ENCODE measurements around the gene CMTM4. TPM values are rescaled to one million over a fixed set of nuclear protein-coding genes. Genes with fewer than 3 reads are reported as not detected.
"Not testable (repeated sequence)": the region's sequence is repeated elsewhere in the genome, so short reads cannot be mapped to it uniquely, and the experiment has no call there.

The CMTM4 gene
- total RNA-seq, 1 experiment from 2014 or later: 0.71 TPM

GRCh38 chr16:66677179-66677578, 19.4 kb downstream of the CMTM4 start:
- no peak overlapping the region for H3K4me2 ChIP-seq (ENCODE audit: low read depth, low read length, poor library complexity, severe bottlenecking)
- no peak overlapping the region for H3K4me3 ChIP-seq (ENCODE audit: low read length)
- H3K79me2 ChIP-seq (ENCODE audit: low read length): no peaks in the 10 kb centered on the region
- no peaks in the 10 kb centered on the region for H3K27me3 ChIP-seq (ENCODE audit: low read length)
- no peaks in the 10 kb centered on the region for H3K9me2 ChIP-seq (replicated peaks; ENCODE audit: insufficient read depth, low read length)
- no peak overlapping the region for H3K27ac ChIP-seq (ENCODE audit: low read length)
- no peak overlapping the region for H2AFZ ChIP-seq (ENCODE audit: low read length)
- H4K20me1 ChIP-seq (ENCODE audit: insufficient read depth, low read depth, low read length): no peaks in the 10 kb centered on the region
- H3K36me3 ChIP-seq (ENCODE audit: insufficient read depth, low read length): no peaks in the 10 kb centered on the region
- no peak for DNase-seq
- no peak overlapping the region for H3K9ac ChIP-seq (ENCODE audit: low read length)
- peaks cover 10% of the 10 kb centered on the region for H3K4me1 ChIP-seq (ENCODE audit: low read length)
- no peaks in the 10 kb centered on the region for H3K9me3 ChIP-seq (ENCODE audit: low read length)

DNA sequence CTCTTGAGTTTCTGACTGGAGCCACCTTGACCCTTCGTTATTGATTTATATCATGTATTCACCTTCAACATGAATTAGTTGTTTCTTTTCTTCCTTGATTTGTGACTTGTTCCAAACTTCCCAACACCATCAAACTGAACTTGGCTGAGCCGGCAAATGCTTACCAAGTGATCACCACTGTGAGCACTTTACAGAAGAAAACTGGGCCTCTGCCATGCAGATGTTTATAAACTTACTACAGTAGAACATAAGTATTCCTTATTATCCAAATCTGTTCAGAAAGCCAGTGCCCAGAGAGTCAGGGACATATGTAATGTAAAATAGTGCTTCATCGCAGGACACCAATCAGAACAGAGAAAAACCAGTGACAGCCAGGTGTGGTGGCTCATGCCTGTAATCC, 19.9 kb downstream of the CMTM4 start:
- H3K9ac ChIP-seq (ENCODE audit: low read length): no peak overlapping the region
- H3K9me3 ChIP-seq (ENCODE audit: low read length): no peaks in the 10 kb centered on the region
- peaks cover 10% of the 10 kb centered on the region for H3K4me1 ChIP-seq (ENCODE audit: low read length)
- H3K79me2 ChIP-seq (ENCODE audit: low read length): no peaks in the 10 kb centered on the region
- H3K36me3 ChIP-seq (ENCODE audit: insufficient read depth, low read length): no peaks in the 10 kb centered on the region
- H3K4me2 ChIP-seq (ENCODE audit: low read depth, low read length, poor library complexity, severe bottlenecking): no peak overlapping the region
- H3K4me3 ChIP-seq (ENCODE audit: low read length): no peak overlapping the region
- no peak for DNase-seq
- H2AFZ ChIP-seq (ENCODE audit: low read length): no peak overlapping the region
- no peaks in the 10 kb centered on the region for H4K20me1 ChIP-seq (ENCODE audit: insufficient read depth, low read depth, low read length)
- no peaks in the 10 kb centered on the region for H3K9me2 ChIP-seq (replicated peaks; ENCODE audit: insufficient read depth, low read length)
- H3K27ac ChIP-seq (ENCODE audit: low read length): no peak overlapping the region
- H3K27me3 ChIP-seq (ENCODE audit: low read length): no peaks in the 10 kb centered on the region

DNA sequence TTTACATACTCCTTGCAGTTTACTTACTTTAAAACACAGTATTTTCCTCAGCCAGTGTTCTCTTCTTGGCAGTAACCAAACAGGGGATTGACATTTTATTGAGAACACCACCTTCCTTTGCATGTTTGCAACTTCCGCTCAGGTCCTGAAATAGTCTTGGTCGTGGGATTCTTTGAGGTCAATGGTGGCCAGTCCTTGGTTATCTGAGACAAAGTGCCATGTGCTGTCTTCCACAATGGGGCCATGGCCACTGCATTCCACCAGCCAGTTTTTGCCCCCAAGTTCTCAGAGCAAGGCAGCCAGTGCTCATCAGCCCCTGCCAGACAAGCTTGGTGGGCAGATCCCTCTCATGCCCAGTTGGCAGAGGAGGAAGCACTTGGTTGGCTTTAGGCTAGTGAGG, 22.9 kb downstream of the CMTM4 start:
- H4K20me1 ChIP-seq (ENCODE audit: insufficient read depth, low read depth, low read length): no peaks in the 10 kb centered on the region
- H3K9me3 ChIP-seq (ENCODE audit: low read length): no peaks in the 10 kb centered on the region
- no peak overlapping the region for H3K27ac ChIP-seq (ENCODE audit: low read length)
- H3K36me3 ChIP-seq (ENCODE audit: insufficient read depth, low read length): no peaks in the 10 kb centered on the region
- H3K79me2 ChIP-seq (ENCODE audit: low read length): no peaks in the 10 kb centered on the region
- no peak overlapping the region for H3K4me3 ChIP-seq (ENCODE audit: low read length)
- no peaks in the 10 kb centered on the region for H3K27me3 ChIP-seq (ENCODE audit: low read length)
- H3K9me2 ChIP-seq (replicated peaks; ENCODE audit: insufficient read depth, low read length): no peaks in the 10 kb centered on the region
- no peak for DNase-seq
- no peak overlapping the region for H2AFZ ChIP-seq (ENCODE audit: low read length)
- H3K4me1 ChIP-seq (ENCODE audit: low read length): peaks cover 9% of the 10 kb centered on the region
- no peak overlapping the region for H3K9ac ChIP-seq (ENCODE audit: low read length)
- no peak overlapping the region for H3K4me2 ChIP-seq (ENCODE audit: low read depth, low read length, poor library complexity, severe bottlenecking)

DNA sequence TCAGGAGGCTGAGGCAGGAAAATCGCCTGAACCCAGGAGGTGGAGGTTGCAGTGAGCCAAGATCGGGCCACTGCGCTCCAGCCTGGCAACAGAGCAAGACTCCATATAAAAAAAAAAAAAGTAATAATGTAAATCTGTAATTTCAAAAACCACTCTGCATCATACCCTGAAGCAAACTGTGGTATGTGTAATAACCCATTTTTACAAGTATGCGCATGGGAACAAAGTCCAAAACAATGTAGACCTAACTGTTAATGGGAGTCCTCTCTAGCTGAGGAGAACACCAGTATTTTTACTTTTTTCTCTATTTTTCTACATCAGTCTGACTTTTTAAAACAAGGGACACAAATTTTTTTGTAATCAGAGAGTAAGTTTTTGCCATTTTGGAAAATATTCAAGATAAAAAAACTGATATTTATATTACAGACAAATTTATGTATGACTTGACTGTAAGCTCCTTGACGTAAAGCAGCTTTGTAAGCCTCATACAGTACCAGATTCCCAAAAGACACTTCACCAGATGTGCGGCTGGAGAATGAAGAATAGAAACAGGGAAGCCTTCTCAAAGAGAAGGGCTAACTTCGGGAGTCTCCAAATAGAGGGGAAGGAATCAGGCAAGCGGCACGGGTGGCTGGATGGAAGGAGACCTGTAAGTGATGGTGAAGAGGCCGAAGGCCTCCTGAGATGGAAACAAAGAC, 25.7 kb downstream of the CMTM4 start:
- H3K9me3 ChIP-seq (ENCODE audit: low read length): no peaks in the 10 kb centered on the region
- H3K9me2 ChIP-seq (replicated peaks; ENCODE audit: insufficient read depth, low read length): no peaks in the 10 kb centered on the region
- H3K9ac ChIP-seq (ENCODE audit: low read length): no peak overlapping the region
- no peaks in the 10 kb centered on the region for H3K4me1 ChIP-seq (ENCODE audit: low read length)
- H3K27me3 ChIP-seq (ENCODE audit: low read length): no peaks in the 10 kb centered on the region
- no peak overlapping the region for H2AFZ ChIP-seq (ENCODE audit: low read length)
- H3K36me3 ChIP-seq (ENCODE audit: insufficient read depth, low read length): no peaks in the 10 kb centered on the region
- H3K4me2 ChIP-seq (ENCODE audit: low read depth, low read length, poor library complexity, severe bottlenecking): no peak overlapping the region
- no peaks in the 10 kb centered on the region for H3K79me2 ChIP-seq (ENCODE audit: low read length)
- H4K20me1 ChIP-seq (ENCODE audit: insufficient read depth, low read depth, low read length): no peaks in the 10 kb centered on the region
- no peak for DNase-seq
- no peak overlapping the region for H3K4me3 ChIP-seq (ENCODE audit: low read length)
- no peak overlapping the region for H3K27ac ChIP-seq (ENCODE audit: low read length)

DNA sequence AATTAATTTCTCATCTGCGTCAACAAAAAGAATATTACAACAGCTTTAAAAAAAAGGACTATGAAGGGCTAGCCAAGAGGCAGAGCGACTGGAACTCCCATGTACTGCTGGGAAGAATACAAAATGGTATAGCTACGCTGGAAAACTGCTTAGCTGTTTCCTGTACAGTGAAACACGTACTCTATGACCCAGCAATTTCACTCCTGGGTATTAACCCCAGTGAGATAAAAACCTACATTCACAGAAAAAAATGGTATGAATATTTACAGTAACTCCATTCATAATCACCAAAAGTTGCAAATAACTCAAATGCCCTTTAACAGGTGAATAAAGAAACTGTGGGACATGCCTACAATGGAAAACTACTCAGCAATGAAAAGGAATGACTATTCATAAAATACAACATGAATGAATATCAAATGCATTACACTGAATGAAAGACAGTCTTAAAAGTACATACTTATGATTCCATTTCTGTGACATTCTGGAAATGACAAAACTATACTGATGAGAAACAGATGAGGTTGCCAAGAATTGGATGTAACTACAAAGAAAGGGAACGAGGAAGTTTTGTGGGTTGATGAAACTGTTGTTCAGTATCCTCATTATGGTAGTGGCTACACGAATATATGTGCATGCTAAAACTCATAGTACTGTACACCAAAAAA, 27.6 kb downstream of the CMTM4 start:
- no peaks in the 10 kb centered on the region for H4K20me1 ChIP-seq (ENCODE audit: insufficient read depth, low read depth, low read length)
- H3K9ac ChIP-seq (ENCODE audit: low read length): no peak overlapping the region
- H3K9me2 ChIP-seq (replicated peaks; ENCODE audit: insufficient read depth, low read length): no peaks in the 10 kb centered on the region
- no peaks in the 10 kb centered on the region for H3K9me3 ChIP-seq (ENCODE audit: low read length)
- H3K36me3 ChIP-seq (ENCODE audit: insufficient read depth, low read length): no peaks in the 10 kb centered on the region
- H3K79me2 ChIP-seq (ENCODE audit: low read length): no peaks in the 10 kb centered on the region
- no peak overlapping the region for H3K27ac ChIP-seq (ENCODE audit: low read length)
- DNase-seq: no peak
- no peaks in the 10 kb centered on the region for H3K27me3 ChIP-seq (ENCODE audit: low read length)
- no peak overlapping the region for H3K4me3 ChIP-seq (ENCODE audit: low read length)
- H3K4me2 ChIP-seq (ENCODE audit: low read depth, low read length, poor library complexity, severe bottlenecking): no peak overlapping the region
- H2AFZ ChIP-seq (ENCODE audit: low read length): no peak overlapping the region
- no peaks in the 10 kb centered on the region for H3K4me1 ChIP-seq (ENCODE audit: low read length)

GRCh38 chr16:66667944-66668343, 28.6 kb downstream of the CMTM4 start:
- H3K9me2 ChIP-seq (replicated peaks; ENCODE audit: insufficient read depth, low read length): no peaks in the 10 kb centered on the region
- DNase-seq: no peak
- H3K9ac ChIP-seq (ENCODE audit: low read length): no peak overlapping the region

DNA sequence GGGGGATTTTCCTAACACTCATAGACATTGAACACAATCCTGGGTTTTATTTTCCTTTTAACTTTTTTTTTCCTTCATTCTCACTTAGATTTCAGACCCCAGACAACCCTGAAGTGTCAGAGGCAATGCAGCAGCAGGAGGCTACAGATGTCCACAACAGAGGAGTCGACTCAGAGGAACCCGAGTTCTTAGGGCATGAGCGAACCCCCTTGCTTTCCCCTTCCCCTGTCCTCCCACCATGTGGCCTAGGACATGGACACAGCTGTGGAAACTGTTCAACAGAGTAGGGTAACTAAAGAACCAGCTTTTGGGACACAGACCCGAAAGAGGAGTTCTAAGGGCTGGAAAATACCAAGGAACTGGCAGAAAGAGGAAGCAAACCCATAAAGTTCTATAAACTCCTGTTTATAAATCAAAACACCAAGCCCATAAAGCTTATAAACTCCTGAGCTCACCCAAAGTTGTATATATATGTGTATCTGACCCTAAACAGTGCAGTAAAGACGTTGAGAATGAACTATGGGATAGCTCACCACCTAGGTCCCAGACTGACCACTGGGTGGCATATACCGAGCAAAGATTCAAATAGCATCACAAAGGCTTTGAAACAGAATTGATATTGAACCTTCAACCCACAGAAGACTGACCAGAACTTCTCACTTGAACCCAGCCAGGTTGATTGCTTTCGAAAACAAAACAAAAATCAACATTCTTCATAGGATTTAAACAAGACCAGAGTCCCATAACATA, 33.9 kb downstream of the CMTM4 start:
- no peak overlapping the region for H3K4me2 ChIP-seq (ENCODE audit: low read depth, low read length, poor library complexity, severe bottlenecking)
- H2AFZ ChIP-seq (ENCODE audit: low read length): peak overlapping the region; percentile 56; the same call in 1 of the 2 replicates
- H3K36me3 ChIP-seq (ENCODE audit: insufficient read depth, low read length): no peaks in the 10 kb centered on the region
- H3K27me3 ChIP-seq (ENCODE audit: low read length): no peaks in the 10 kb centered on the region
- no peaks in the 10 kb centered on the region for H4K20me1 ChIP-seq (ENCODE audit: insufficient read depth, low read depth, low read length)
- H3K79me2 ChIP-seq (ENCODE audit: low read length): no peaks in the 10 kb centered on the region
- H3K9me3 ChIP-seq (ENCODE audit: low read length): no peaks in the 10 kb centered on the region
- no peaks in the 10 kb centered on the region for H3K9me2 ChIP-seq (replicated peaks; ENCODE audit: insufficient read depth, low read length)
- no peak overlapping the region for H3K9ac ChIP-seq (ENCODE audit: low read length)
- no peak overlapping the region for H3K4me3 ChIP-seq (ENCODE audit: low read length)
- peak; percentile 60 for DNase-seq
- H3K27ac ChIP-seq (ENCODE audit: low read length): no peak overlapping the region
- no peaks in the 10 kb centered on the region for H3K4me1 ChIP-seq (ENCODE audit: low read length)

More at GRCh38 chr16:66667944-66668343, 28.6 kb downstream of the CMTM4 start:
- Histone ChIP-seq H3K4me1 (ENCODE audit: low read length) (no peaks in the 10 kb centered on the region), H4K20me1 (ENCODE audit: insufficient read depth, low read depth, low read length) (no peaks in the 10 kb centered on the region), H3K79me2 (ENCODE audit: low read length) (no peaks in the 10 kb centered on the region), H3K36me3 (ENCODE audit: insufficient read depth, low read length) (no peaks in the 10 kb centered on the region), H2AFZ (ENCODE audit: low read length) (no peak overlapping the region), H3K27me3 (ENCODE audit: low read length) (no peaks in the 10 kb centered on the region), H3K4me3 (ENCODE audit: low read length) (no peak overlapping the region), H3K4me2 (ENCODE audit: low read depth, low read length, poor library complexity, severe bottlenecking) (no peak overlapping the region), H3K27ac (ENCODE audit: low read length) (no peak overlapping the region), H3K9me3 (ENCODE audit: low read length) (no peaks in the 10 kb centered on the region)

DNA sequence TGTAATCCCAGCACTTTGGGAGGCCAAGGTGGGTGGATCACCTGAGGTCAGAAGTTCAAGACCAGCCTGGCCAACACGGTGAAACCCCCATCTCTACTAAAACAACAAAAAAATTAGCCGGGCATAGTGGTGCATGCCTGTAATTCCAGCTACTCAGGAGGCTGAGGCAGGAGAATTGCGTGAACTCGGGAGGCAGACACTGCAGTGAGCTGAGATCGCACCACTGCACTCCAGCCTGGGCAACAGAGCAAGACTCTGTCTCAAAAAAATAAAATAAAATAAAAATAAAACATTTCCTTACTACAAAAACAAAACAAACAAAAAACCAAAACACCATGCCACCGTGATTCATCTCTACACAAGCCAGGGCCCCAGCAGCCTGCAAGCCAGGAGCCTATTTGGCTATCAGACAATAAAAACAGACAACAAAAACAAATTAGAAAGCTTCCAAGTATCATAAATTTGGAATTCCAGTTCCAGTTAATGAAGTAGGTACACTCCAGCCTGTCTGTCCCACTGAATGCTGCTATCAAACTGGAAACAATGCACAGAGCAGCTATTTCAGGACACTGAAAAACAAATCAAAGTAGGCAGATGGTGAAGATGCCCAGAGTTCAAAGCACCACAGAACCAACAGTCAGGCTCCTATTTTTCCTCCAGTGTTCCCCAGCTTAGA, 34.7 kb downstream of the CMTM4 start:
- not testable (repeated sequence) for H4K20me1 ChIP-seq (ENCODE audit: insufficient read depth, low read depth, low read length); H2AFZ ChIP-seq (ENCODE audit: low read length); H3K4me3 ChIP-seq (ENCODE audit: low read length); H3K9ac ChIP-seq (ENCODE audit: low read length); H3K79me2 ChIP-seq (ENCODE audit: low read length); H3K27ac ChIP-seq (ENCODE audit: low read length); H3K9me3 ChIP-seq (ENCODE audit: low read length); H3K4me1 ChIP-seq (ENCODE audit: low read length); H3K4me2 ChIP-seq (ENCODE audit: low read depth, low read length, poor library complexity, severe bottlenecking); H3K36me3 ChIP-seq (ENCODE audit: insufficient read depth, low read length); H3K27me3 ChIP-seq (ENCODE audit: low read length); DNase-seq; H3K9me2 ChIP-seq (replicated peaks; ENCODE audit: insufficient read depth, low read length)
